GM21367 (cell line): Measurements from ENCODE around the gene RBM33.
A peak's percentile ranks its signal among the peaks of the same experiment; 100 is the strongest.

Experiments used
- ATAC-seq: cut with Tn5 transposase; IDR thresholded peaks from one replicate; pipeline ENCODE4 v1.9.1; 2021; ENCODE audit not compliant: unreplicated experiment

RBM33 gene

DNA sequence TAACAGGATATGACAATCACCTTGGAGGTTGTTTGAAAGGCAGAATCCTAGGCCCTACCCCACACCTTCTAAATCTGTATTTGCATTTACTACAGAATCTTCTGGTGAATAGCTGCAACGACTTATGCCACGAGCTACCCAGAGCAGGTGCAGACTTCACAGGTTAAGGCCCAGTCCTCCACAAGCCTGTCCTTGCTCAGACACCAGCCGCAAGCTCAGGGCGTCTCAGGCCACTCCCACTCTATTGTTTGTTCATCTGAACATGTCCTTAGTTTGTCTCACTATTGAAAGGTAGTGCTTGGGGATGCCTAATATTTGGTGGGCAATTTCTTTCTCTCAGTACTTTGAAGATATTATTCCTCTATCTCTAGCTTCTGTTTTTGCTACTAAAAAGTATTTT lies 18.9 kb upstream of the RBM33 start:
- ATAC-seq = no peak

- ATAC-seq = no peak
Measured at GRCh38 chr7:155629171-155629570, 15.3 kb upstream of the RBM33 start.

GRCh38 chr7:155631155-155631554 lies 13.3 kb upstream of the RBM33 start:
- no peak for ATAC-seq

DNA sequence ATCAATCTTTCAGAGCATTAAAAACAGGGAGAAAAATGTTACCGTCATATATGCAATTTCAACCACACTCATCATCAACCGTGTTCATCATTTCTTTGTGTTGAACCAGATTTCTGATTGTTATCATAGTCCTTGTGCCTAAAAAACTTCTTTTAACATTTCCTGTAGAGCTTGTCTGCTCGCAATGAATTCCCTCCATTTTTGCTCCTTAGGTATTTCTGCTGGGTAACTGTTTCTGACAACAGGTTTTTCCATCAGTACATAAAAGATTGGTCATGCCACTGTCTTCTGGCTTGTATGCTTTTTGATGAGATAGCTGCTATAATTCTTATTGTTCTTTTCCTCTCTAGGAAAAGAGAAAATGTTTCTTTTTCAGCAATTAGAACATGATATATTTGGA lies 8.6 kb upstream of the RBM33 start:
- no peak for ATAC-seq

- no peak for ATAC-seq
Measured at GRCh38 chr7:155637155-155637554, 7.3 kb upstream of the RBM33 start.

DNA sequence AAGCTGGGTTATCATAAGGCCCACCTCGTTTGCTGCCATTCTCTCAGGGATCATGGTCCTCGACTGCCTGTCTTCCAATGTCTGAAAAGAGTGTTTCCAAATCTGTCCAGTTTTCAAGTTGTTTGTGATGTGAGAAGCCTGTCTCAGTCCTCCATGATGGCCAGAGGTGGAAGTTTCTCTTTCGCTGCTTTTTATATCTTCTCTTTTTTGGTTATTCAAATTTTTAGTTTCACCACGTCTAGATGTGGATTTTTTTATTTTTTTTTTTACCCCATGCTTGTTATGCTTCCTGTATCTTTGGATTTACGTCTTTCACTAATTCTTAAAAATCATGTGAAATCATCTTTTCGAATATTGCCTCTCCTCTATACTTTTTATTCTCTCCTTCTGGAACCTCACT lies 6.1 kb upstream of the RBM33 start:
- no peak for ATAC-seq

GRCh38 chr7:155639958-155640520 lies 4.4 kb upstream of the RBM33 start:
- ATAC-seq = no peak

- ATAC-seq = no peak
Measured at GRCh38 chr7:155640629-155641028, 3.8 kb upstream of the RBM33 start.

DNA sequence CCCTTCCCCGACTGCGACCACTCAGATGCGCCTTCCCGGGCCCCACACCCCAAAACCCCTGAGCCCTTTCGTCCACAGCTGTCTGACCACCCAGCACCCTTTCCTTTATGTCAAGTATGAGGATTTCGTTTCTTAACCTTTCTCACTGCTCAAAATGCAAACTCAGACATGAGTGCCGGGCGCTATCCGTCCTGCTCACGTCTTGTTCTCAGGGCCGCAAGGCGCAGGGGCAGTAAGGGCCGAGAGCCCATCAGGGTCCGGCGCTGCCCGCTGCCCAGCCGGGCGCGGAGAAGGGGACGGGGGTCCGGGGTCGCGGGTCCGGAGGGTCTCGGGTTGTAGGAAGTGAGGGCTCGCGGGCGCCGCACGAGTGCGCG lies 670 bp upstream of the RBM33 start:
- ATAC-seq = no peak

DNA sequence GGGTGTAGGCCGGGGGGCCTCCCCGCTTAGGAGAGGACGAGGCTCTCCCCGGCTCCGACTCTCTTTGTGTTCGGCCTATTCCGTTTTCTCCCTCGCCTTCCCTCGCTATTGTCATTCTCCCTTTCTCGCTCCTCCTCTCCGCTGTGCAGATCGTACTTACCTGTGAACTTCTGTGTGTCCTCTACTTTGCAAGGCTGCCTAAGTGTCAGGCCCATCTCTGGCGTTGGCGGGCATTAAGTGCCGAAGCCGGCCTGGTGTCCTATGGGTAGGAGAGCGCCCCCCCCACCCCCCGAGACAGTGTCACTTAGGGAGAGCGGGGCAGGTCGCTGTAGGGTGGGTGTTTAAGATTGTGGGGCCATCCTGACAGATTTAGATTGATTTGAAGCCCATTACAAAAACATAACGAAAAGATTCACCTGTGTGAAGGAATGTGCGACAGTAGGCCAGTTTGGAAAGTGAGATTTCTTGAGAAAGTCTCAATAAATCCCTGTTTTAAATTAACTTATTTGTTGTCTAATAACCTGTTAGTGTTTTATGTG lies 579 bp downstream of the RBM33 start:
- peak; percentile 21 for ATAC-seq

DNA sequence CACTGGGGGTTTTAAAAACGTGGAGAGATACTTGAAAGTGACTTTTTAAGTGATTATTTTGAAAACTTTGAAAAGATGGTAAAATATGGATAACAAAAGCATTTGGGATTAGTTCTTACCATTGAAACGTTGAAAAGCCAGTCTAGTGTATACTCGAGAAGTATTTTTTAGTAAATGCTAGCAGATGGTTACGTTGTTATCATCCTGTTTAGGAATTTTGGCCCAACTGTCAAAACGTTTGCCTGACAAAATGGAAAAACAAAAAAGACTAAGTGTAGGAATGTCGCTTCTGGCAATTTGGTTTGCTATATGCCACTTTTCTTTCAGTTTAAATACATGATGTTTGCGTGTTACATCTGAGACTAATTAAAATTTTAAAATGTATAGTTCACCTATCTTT lies 1.2 kb downstream of the RBM33 start:
- ATAC-seq = no peak

DNA sequence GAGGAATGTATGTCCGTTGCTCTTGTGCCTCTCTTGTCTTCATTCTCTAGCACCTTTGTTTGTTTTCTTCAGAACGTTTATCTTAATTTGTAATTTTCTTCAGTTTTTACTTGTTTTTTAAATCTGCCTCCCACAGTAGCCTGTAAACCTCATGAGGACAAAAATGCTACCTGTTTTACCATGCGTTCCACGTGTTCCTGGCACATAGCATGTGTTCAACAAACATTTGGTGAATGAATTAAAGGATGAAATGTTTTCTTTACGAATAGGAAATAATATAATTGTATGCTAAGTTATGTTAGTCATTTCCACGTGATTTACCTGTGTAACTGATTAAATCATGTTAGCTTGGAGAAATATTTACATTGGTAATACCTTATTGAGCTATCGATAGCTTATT lies 2.2 kb downstream of the RBM33 start:
- ATAC-seq = no peak

- ATAC-seq = no peak
Measured at GRCh38 chr7:155647302-155647701, 2.8 kb downstream of the RBM33 start.

DNA sequence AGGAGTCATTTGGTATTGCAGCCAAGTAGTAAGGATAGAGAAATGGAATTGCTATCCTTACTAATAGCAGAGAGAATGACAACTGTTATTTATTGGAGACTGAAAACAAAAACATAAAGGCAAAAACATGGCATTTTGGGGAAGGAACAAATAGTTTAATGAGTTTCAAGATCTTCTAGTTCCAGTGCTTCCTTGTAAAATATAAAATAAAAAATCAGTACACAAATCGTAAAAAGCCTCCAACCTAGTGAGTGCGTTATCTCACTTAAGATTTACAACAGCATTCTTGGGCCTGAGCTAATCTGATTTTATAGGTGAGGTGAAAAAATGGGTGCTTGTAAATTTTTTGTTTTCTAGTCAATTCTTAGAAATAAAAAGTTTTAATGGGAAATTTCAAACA lies 3.3 kb downstream of the RBM33 start:
- ATAC-seq = no peak

DNA sequence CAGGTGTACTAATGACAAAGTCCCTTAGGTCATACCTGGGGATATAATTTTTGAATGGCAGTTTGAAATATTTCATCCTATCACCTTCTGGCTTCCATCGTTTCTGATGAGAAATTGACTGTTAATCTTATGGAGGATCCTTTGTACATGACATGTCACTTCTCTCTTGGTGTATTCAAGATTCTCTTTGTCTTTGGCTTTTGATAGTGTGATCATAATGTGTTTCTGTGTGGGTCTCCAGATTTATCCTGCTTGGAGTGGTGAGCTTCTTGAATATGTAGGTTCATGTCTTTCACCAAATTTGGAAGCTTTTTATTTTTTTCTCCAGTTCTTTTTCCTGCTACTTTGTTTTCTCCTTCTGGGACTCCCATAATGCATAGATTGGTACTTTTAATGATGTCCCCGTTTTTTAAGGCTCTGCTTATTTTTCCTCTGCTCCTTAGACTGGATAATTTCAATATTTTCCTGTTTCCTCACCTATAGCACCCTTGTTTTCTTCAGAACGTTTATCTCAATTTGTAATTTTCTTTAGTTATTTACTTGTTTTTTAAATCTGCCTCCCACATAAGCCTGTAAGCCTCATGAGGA lies 4.4 kb downstream of the RBM33 start:
- no peak for ATAC-seq

DNA sequence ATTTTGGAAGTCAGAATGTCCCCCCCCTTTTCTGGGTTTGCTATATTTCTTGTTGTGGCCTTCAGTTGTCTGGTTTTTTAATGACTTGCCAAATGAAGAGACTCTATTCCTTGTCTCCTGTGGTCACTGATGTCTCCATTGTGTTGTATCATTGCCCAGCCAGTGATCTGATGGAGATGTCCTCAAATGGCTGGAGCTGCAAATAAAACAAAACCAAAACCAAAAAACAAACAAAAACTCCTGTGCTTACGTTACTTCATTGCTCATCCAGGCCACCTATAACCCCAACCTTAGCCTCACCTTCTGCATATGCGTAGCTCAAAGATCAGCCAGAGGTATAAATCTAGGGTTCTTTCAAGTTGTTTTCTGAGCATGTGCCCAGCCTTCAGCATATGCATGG lies 5.1 kb downstream of the RBM33 start:
- no peak for ATAC-seq

- no peak for ATAC-seq
Measured at GRCh38 chr7:155652156-155653114, 8.0 kb downstream of the RBM33 start.

- no peak for ATAC-seq
Measured at GRCh38 chr7:155653803-155654202, 9.3 kb downstream of the RBM33 start.

DNA sequence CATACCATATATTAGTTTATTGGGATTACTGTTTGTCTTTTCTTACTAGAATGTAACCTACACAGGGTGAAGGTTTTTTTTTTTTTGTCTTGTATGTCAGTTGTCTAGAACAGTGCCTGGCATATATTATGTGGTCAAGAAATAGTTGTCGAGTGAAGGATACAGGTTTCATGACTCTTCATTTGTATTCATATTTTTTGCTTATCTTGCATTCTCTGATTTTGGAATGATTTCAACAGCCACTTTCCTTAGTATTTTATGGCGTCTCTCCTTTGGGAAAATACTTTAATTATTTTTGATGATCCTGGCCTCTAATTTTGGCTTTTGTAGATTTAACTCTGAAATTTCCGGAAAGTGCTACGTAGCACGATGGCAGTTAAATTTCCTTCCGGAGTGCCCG lies 12.4 kb downstream of the RBM33 start:
- ATAC-seq = no peak

DNA sequence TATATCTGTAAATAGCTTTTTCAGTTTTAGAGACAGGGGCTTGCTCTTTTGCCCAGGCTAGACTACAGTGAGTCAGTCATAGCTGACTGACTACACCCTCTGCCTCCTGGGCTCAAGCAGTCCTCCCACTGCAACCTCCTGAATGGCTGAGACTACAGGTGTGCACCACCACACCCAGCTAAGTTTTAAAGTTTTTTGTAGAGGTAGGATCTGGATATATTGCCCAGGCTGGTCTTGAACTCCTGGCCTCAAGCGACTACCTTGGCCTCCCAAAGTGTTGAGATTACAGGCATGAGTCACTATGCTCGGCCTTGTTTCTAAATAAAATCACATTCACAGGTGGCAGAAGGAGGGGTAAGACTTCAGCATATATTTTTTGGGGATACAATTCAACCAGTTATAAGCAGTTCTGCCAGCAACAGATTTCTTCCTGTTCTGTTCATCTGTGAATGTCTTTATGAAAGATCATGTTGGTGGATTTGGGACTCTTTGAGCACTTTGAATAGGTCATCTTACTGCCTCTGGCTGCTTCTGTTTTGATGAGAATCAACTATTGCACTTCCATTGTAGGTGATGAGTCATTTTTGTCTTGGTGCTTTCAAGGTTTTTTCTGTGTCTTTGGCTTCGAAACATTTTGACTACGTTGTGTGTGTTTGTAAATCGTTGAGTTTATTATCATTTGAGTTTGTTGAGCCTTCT lies 15.7 kb downstream of the RBM33 start:
- ATAC-seq = peak; percentile 63

GRCh38 chr7:155660758-155661093 lies 16.3 kb downstream of the RBM33 start:
- ATAC-seq = peak; percentile 70
